ENCODE data around the gene TSPAN14. TPM values are rescaled to one million over a fixed set of nuclear protein-coding genes. Genes with fewer than 3 reads are reported as not detected.

TSPAN14 gene, protein sequence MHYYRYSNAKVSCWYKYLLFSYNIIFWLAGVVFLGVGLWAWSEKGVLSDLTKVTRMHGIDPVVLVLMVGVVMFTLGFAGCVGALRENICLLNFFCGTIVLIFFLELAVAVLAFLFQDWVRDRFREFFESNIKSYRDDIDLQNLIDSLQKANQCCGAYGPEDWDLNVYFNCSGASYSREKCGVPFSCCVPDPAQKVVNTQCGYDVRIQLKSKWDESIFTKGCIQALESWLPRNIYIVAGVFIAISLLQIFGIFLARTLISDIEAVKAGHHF
- total RNA-seq: 49.0 and 53.2 TPM in 2 replicates

GRCh38 chr10:80453842-80454512, at the start of gene TSPAN14:
TSPAN14 (plus strand) TSS chr10:80454310; CDS start chr10:80489234, 34,924 bp downstream.

GRCh38 chr10:80408242-80409101, 45.6 kb upstream of the TSPAN14 start, which contains the start of gene PRXL2A:
PRXL2A (plus strand) TSS chr10:80408551; CDS start chr10:80420468, 11,917 bp downstream.

DNA sequence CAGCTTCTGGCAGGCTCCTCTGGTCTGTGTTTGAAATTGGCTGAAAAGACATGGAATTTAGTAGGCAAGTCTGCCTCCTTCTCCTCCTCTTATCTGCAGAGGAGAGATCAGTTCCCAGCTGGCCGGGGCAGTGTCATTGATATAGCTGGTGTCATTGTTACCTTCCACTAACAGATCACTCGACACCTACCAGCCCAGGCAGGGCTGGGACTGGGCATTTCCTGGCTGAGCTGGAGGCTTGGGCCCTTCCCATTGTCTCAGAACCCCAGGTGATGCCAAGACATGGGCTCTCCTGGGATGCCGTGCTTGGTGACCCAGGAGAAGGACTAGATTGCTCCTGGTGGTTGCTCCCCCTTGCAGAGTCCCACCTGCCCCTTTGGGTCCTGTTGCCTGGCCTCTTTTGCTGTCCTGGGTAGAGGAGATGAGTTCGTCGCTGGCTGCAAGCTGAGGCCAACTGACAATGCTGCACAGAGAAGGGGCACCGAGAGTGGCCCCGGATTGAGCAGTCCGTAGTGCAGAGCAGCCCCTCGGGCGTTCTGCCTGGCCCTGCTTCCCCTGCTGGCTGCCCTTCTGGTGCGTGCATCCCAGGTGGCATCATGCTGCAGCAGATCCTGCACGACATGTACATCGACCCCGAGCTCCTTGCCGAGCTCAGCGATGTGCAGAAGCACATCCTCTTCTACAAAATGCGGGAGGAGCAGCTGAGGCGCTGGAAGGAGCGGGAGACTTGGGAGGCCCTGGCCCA, 83.8 kb downstream of the TSPAN14 start, which contains the start of gene SH2D4B:
TSS of gene SH2D4B (plus strand) at position 167 of the 745 bp plus-strand sequence. CDS start at position 597, 430 bp downstream.

Other genes with a start within 250 kb of the TSPAN14 start
- gene ANXA11, start 248.8 kb upstream of the TSPAN14 start, total RNA-seq: 149 and 172 TPM in 2 replicates
- not detected in 2 replicates for gene MAT1A, start 164.7 kb upstream of the TSPAN14 start, total RNA-seq
- not detected in 2 replicates for gene DYDC1, start 97.6 kb upstream of the TSPAN14 start, total RNA-seq
- gene DYDC2, start 97.5 kb upstream of the TSPAN14 start, total RNA-seq: not detected in 2 replicates
- 20.4 and 23.0 TPM in 2 replicates for gene PRXL2A, start 45.8 kb upstream of the TSPAN14 start, total RNA-seq
- not detected in 2 replicates for gene SH2D4B, start 83.6 kb downstream of the TSPAN14 start, total RNA-seq

Measured in hair follicle dermal papilla cell (primary cell).